ENCODE data around the gene ARID1B.

The ARID1B gene

GRCh38 chr6:156773935-156774852, 3.0 kb upstream of the ARID1B start:
- DNase-seq (ENCODE audit: low read depth in 1 of 2, low spot score in 1 of 2) = no peak

DNA sequence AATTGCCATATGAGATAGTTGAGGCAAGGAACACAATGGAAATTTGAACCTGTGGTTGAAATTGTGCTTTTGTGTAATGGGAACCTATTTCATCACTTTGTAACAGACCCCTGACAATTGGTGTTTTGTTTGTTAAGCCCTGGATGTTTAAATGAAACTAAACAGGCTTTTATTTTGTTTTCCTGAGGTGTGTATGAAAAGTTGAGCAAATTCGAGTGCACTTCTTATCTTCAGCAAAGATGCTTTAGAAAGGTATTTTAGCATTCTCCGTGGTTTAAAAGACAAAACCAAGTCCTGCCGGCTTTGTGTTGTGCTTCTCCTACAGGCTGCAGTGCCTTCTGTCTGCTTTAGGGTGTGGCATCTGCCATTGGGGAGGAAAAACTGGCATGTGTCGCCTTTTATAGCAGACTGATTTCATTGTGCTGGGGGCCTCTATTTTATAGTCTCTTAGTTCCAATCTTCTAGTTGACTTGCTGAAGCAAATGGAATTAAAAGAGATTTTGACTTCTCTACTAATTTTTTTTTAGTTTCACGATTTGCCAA, 2.2 kb upstream of the ARID1B start:
- no peak for DNase-seq (ENCODE audit: low read depth in 1 of 2, low spot score in 1 of 2)

- DNase-seq (ENCODE audit: low read depth in 1 of 2, low spot score in 1 of 2) = no peak
Observed at GRCh38 chr6:156775717-156776116, 1.5 kb upstream of the ARID1B start.

DNA sequence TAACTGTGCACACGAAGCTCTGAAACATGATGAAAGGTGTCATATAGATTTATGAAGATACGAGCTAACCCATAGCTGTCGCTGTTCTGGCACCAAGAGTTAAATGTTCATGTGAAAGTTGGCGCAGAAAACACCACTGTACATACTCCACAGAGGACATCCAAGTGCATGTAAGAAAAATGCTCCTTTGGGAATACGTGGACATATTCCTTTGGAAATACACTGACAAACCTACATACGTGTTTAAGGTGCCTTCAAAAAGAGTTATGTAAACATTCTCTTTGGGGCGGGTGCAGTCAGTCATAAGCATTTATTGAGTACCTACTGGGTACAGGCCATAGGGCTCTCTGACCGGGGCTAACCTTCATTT, 723 bp upstream of the ARID1B start:
- no peak for DNase-seq (ENCODE audit: low read depth in 1 of 2, low spot score in 1 of 2)

- DNase-seq (ENCODE audit: low read depth in 1 of 2, low spot score in 1 of 2) = peak; percentile 29 to 44
Observed at GRCh38 chr6:156777577-156778453, 637 bp downstream of the ARID1B start.

DNA sequence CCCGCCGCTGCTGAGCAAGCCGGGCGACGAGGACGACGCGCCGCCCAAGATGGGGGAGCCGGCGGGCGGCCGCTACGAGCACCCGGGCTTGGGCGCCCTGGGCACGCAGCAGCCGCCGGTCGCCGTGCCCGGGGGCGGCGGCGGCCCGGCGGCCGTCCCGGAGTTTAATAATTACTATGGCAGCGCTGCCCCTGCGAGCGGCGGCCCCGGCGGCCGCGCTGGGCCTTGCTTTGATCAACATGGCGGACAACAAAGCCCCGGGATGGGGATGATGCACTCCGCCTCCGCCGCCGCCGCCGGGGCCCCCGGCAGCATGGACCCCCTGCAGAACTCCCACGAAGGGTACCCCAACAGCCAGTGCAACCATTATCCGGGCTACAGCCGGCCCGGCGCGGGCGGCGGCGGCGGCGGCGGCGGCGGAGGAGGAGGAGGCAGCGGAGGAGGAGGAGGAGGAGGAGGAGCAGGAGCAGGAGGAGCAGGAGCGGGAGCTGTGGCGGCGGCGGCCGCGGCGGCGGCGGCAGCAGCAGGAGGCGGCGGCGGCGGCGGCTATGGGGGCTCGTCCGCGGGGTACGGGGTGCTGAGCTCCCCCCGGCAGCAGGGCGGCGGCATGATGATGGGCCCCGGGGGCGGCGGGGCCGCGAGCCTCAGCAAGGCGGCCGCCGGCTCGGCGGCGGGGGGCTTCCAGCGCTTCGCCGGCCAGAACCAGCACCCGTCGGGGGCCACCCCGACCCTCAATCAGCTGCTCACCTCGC, 1.5 kb downstream of the ARID1B start:
- peak; percentile 23 to 40 for DNase-seq (ENCODE audit: low read depth in 1 of 2, low spot score in 1 of 2)

- peak in 1 of 2 donors; percentile 50 for DNase-seq (ENCODE audit: low read depth in 1 of 2, low spot score in 1 of 2)
Observed at GRCh38 chr6:156779206-156780094, 2.3 kb downstream of the ARID1B start.

GRCh38 chr6:156780102-156780641, 3.0 kb downstream of the ARID1B start:
- DNase-seq (ENCODE audit: low read depth in 1 of 2, low spot score in 1 of 2) = no peak

DNA sequence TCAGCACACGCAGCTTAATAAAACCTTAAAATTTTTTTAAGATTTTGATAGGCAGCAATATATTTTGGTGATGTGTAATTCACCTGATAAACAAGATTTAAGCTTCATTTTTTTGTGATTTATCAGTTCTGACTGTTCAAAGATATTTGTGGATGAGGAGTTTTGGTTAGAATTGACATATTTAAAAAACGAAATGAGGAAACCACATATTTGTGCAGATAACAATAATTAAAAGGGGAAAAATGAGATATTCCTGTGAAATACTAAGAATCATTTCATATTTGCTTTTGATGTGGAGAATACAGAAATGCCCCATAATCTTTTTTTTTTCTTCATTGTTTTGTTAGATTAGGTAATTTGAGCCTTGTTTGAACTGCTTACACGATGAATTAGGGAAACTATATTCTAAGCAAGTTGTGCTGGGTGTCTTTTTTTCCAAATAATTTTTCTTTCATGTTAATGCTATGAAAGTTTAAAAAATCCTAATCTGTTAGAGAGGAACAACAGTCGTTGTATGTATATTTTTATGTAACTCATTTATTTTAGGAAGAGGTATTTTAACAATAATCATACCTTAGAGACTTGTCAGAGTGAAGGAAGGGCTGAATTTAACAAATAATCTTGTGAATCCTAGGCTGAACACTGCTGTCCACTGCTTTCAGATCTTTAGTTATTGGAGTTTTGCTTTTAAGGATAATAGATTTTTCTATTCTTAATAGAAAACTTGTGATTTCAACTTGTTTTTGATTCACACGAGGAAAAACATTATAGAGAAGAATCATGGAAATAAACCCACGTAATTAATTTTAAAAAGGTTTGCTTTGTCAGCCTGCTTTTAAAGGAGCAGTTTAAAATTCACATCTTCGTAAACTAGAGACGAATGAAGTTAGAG, 4.0 kb downstream of the ARID1B start:
- no peak for DNase-seq (ENCODE audit: low read depth in 1 of 2, low spot score in 1 of 2)

GRCh38 chr6:156781861-156782631, 4.9 kb downstream of the ARID1B start:
- DNase-seq (ENCODE audit: low read depth in 1 of 2, low spot score in 1 of 2) = no peak

DNA sequence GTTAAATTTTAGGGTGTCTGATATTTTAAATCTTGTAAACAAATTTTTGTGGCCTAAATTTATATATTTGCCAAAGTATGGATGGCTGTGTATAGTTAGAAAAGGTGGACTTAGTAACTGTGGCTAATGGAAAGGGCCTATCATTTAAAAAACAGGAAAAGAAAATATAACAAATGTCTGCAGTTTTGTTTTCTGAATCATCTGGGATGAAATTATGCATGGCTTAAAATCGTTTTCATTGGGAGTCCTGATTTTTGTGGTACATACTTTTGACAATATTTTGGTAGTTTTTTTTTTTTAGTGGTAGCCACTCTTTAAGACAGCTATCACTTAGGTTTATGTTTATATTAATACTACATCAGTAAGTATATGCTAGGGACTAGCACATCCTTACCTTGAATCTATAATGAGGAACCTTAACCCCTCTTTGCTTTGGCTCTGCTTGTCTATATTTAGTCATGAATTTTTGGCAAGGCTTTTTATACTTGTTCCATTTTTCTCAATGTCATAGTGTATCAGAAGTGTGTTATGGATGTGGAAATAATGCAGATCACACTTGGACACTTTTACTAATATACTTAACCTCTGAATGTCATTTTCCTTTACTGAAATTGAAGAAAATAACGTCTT, 5.6 kb downstream of the ARID1B start:
- no peak for DNase-seq (ENCODE audit: low read depth in 1 of 2, low spot score in 1 of 2)

GRCh38 chr6:156783958-156784357, 6.8 kb downstream of the ARID1B start:
- DNase-seq (ENCODE audit: low read depth in 1 of 2, low spot score in 1 of 2) = no peak

GRCh38 chr6:156786652-156787051, 9.5 kb downstream of the ARID1B start:
- DNase-seq (ENCODE audit: low read depth in 1 of 2, low spot score in 1 of 2) = no peak

GRCh38 chr6:156787569-156788492, 10.7 kb downstream of the ARID1B start:
- DNase-seq (ENCODE audit: low read depth in 1 of 2, low spot score in 1 of 2) = no peak

GRCh38 chr6:156789081-156789943, 12.1 kb downstream of the ARID1B start:
- no peak for DNase-seq (ENCODE audit: low read depth in 1 of 2, low spot score in 1 of 2)
